SK-N-SH (cell line): ENCODE results near the gene AFAP1L1. TPM values are rescaled to one million over a fixed set of nuclear protein-coding genes. Genes with fewer than 3 reads are reported as not detected.

ENCODE experiments used
- CTCF ChIA-PET: fragments of 300-600, 350-600 bp; formaldehyde crosslinking; extraction: SDS; loops from one replicate; lab custom pipeline; 2021; lab: Yijun Ruan, JAX
- POLR2A ChIA-PET: fragments of 350-600 bp; sonication (Branson Sonifier 250); formaldehyde crosslinking; extraction: SDS; loops from one replicate; lab custom pipeline; 2020; ENCODE audit warnings: antibody characterized with exemption, inconsistent platforms; lab: Yijun Ruan, JAX
- DNase-seq: peaks from one replicate; pipeline ENCODE4 v3.0.0; 2012
- H2AFZ ChIP-seq: fragments of 200-600 bp; sonication (generic); 2 replicates; pipeline ENCODE4 v1.8.1; 2016; ENCODE audit warnings: antibody characterized with exemption, mild to moderate bottlenecking, low read depth
- H3F3A ChIP-seq: fragments of 200-600 bp; sonication (generic); replicated peaks from 2 replicates; pipeline ENCODE3; 2016; ENCODE audit warnings: antibody characterized with exemption, mild to moderate bottlenecking; ENCODE audit not compliant: insufficient read depth
- H3K27ac ChIP-seq, 2 experiments: fragments of 200-500 bp in 1 of 2; fragments of 200-600 bp in 1 of 2; sonication (Bioruptor generic) in 1 of 2; sonication (generic), shearing (Covaris generic) in 1 of 2; 2 replicates each; pipeline versions ENCODE4 v1.5.1 to v1.6.1; 2014 to 2016; ENCODE audit warnings: low read depth in 2 of 2, inconsistent platforms in 1 of 2, low read length in 1 of 2, mild to moderate bottlenecking in 1 of 2, mixed read lengths in 1 of 2
- H3K27me3 ChIP-seq: fragments of 200-600 bp; sonication (generic), shearing (Covaris generic); 2 replicates; pipeline ENCODE4 v1.6.1; 2016; ENCODE audit warnings: mixed run types; ENCODE audit not compliant: insufficient read depth
- H3K36me3 ChIP-seq, 2 experiments: fragments of 200-500 bp in 1 of 2; fragments of 200-600 bp in 1 of 2; sonication (Bioruptor generic) in 1 of 2; sonication (generic) in 1 of 2; replicated peaks in 1 of 2; 2 replicates each; pipeline versions ENCODE3 to v1.5.1; 2014 to 2016; ENCODE audit warnings: low read length in 1 of 2, mild to moderate bottlenecking in 1 of 2; ENCODE audit not compliant: insufficient read depth in 2 of 2, control insufficient read depth in 1 of 2
- H3K4me1 ChIP-seq, 2 experiments: fragments of 200-500 bp in 1 of 2; fragments of 200-600 bp in 1 of 2; sonication (Bioruptor generic) in 1 of 2; sonication (generic), shearing (Covaris generic) in 1 of 2; 2 replicates each; pipeline versions ENCODE4 v1.5.1 to v1.6.1; 2014 to 2016; ENCODE audit warnings: low read depth in 1 of 2, low read length in 1 of 2, mixed run types in 1 of 2; ENCODE audit not compliant: insufficient read depth in 2 of 2, control insufficient read depth in 1 of 2
- H3K4me2 ChIP-seq: fragments of 200-600 bp; sonication (generic), shearing (Covaris generic); 2 replicates; pipeline ENCODE4 v1.6.1; 2017; ENCODE audit warnings: mixed run types
- H3K4me3 ChIP-seq, 2 experiments: fragments of 200-500 bp in 1 of 2; fragments of 200-600 bp in 1 of 2; sonication (Bioruptor generic) in 1 of 2; sonication (generic), shearing (Covaris generic) in 1 of 2; 2 replicates each; pipeline versions ENCODE4 v1.5.1 to v1.8.1; 2014 to 2016; ENCODE audit warnings: low read depth in 2 of 2, inconsistent platforms in 1 of 2, low read length in 1 of 2, mild to moderate bottlenecking in 1 of 2, mixed read lengths in 1 of 2, moderate library complexity in 1 of 2
- H3K79me2 ChIP-seq: fragments of 200-600 bp; sonication (generic); 2 replicates; pipeline ENCODE4 v1.8.1; 2017; ENCODE audit warnings: mild to moderate bottlenecking; ENCODE audit not compliant: insufficient read depth
- H3K9ac ChIP-seq: fragments of 200-600 bp; sonication (generic); 2 replicates; pipeline ENCODE4 v1.6.1; 2017; ENCODE audit warnings: mixed run types
- H3K9me2 ChIP-seq: fragments of 200-600 bp; sonication (generic); 2 replicates; pipeline ENCODE4 v1.6.1; 2017; ENCODE audit warnings: mixed run types
- H3K9me3 ChIP-seq: fragments of 200-600 bp; sonication (generic); 2 replicates; pipeline ENCODE4 v1.6.1; 2017; ENCODE audit warnings: mixed run types, mild to moderate bottlenecking, moderate library complexity
- H4K20me1 ChIP-seq: fragments of 200-600 bp; sonication (generic); 2 replicates; pipeline ENCODE4 v1.6.1; 2017; ENCODE audit warnings: mild to moderate bottlenecking, mixed run types; ENCODE audit not compliant: insufficient read depth
- CHD2 ChIP-seq: fragments of 150-350 bp; IDR thresholded peaks from 2 replicates; pipeline ENCODE4 v1.6.1; 2018; ENCODE audit warnings: low read length; ENCODE audit not compliant: partially characterized antibody
- ELF1 ChIP-seq: IDR thresholded peaks from 2 replicates; pipeline ENCODE4 v1.4.0; 2012
- FOSL2 ChIP-seq: IDR thresholded peaks from 2 replicates; pipeline ENCODE4 v1.4.0; 2012; ENCODE audit warnings: low read depth, mild to moderate bottlenecking, moderate library complexity, borderline replicate concordance
- GATA2 ChIP-seq: sonication (generic); formaldehyde crosslinking; IDR thresholded peaks from 2 replicates; pipeline ENCODE4 v1.5.0; 2020; ENCODE audit warnings: mild to moderate bottlenecking, missing genetic modification reagents
- JUND ChIP-seq: IDR thresholded peaks from 2 replicates; pipeline ENCODE4 v1.4.0; 2012
- MXI1 ChIP-seq: IDR thresholded peaks from 2 replicates; pipeline ENCODE4 v1.6.1; 2012; ENCODE audit warnings: mild to moderate bottlenecking, low read depth, low read length, improper control_type of control experiment
- NRF1 ChIP-seq: IDR thresholded peaks from 2 replicates; pipeline ENCODE4 v1.6.1; 2012; ENCODE audit warnings: low read depth, mild to moderate bottlenecking, low read length
- POLR2AphosphoS5 ChIP-seq: IDR thresholded peaks from 2 replicates; pipeline ENCODE4 v1.6.1; 2012; ENCODE audit warnings: low read depth, low read length
- TAF1 ChIP-seq: IDR thresholded peaks from 2 replicates; pipeline ENCODE4 v1.6.1; 2012; ENCODE audit warnings: low read depth, mild to moderate bottlenecking, low read length, moderate library complexity, borderline replicate concordance
- YY1 ChIP-seq: IDR thresholded peaks from 2 replicates; pipeline ENCODE4 v1.4.0; 2012; ENCODE audit warnings: low read depth, mild to moderate bottlenecking
- WGBS: methylation state at CpG from one replicate; pipeline ENCODE4 v1.1.6; 2017; ENCODE audit warnings: low lambda C conversion rate; 5-methylcytosine and 5-hydroxymethylcytosine counted together
- polyA plus RNA-seq, 3 experiments: library from polyadenylated mRNA; depleted of rRNA; stranded (reverse); fragments of >200 nt; gene quantifications; 2 replicates each; pipeline ENCODE4 v1.2.3, GENCODE V29; 2012
- TF ChIP-seq, protein P1 (sequence below): IDR thresholded peaks from 2 replicates; pipeline ENCODE4; 2012
- TF ChIP-seq, protein P2 (sequence below): fragments of 150-350 bp; IDR thresholded peaks from 2 replicates; pipeline ENCODE4 v1.6.1; 2016; ENCODE audit warnings: mild to moderate bottlenecking, low read depth, low read length

Gene AFAP1L1
- polyA plus RNA-seq, 1 of the 3 experiments (the other 2 are of a cell fraction), result 0.82 TPM

- Histone ChIP-seq H3K79me2 (peaks cover 2% of the 10 kb centered on the region; the same call in 1 of the 2 replicates), H3K9me3 (no peaks in the 10 kb centered on the region), H3K9ac (peak within 1 kb of the TSS; percentile 72), H3F3A (peaks cover 25% of the 10 kb centered on the region), H3K4me2 (peak within 1 kb of the TSS; percentile 90)
- ChIA-PET POLR2A (interaction anchor here (0.8 to 4.1 kb wide), 9 partner anchors 10 to 194 kb away, joined by 3 to 38 read pairs (median 3); partner anchors contain the start of gene GRPEL2), CTCF (interaction anchor here (0.9 to 41.4 kb wide), 12 partner anchors 8 to 207 kb away, joined by 3 to 1751 read pairs (median 6); partner anchors contain the start of genes CSNK1A1 and GRPEL2)
- DNase-seq, result peak; percentile 98
- TF ChIP-seq ELF1, result no peak
- peak; percentile 42; the same call in 1 of the 2 replicates for TF ChIP-seq NRF1
- no peak for TF ChIP-seq FOSL2
- peak; percentile 68 for TF ChIP-seq CHD2
- peak; percentile 30; the same call in 1 of the 2 replicates for TF ChIP-seq POLR2AphosphoS5
- peak; percentile 88 for TF ChIP-seq MXI1
- TF ChIP-seq TAF1, result no peak
- TF ChIP-seq, protein P1, sequence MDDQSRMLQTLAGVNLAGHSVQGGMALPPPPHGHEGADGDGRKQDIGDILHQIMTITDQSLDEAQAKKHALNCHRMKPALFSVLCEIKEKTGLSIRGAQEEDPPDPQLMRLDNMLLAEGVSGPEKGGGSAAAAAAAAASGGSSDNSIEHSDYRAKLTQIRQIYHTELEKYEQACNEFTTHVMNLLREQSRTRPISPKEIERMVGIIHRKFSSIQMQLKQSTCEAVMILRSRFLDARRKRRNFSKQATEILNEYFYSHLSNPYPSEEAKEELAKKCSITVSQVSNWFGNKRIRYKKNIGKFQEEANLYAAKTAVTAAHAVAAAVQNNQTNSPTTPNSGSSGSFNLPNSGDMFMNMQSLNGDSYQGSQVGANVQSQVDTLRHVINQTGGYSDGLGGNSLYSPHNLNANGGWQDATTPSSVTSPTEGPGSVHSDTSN, result peak; percentile 98
- peak; percentile 46; the same call in 1 of the 2 replicates for TF ChIP-seq YY1
- peak; percentile 25; the same call in 1 of the 2 replicates for TF ChIP-seq GATA2 (CRISPR knock-in tag)
- TF ChIP-seq, protein P2, sequence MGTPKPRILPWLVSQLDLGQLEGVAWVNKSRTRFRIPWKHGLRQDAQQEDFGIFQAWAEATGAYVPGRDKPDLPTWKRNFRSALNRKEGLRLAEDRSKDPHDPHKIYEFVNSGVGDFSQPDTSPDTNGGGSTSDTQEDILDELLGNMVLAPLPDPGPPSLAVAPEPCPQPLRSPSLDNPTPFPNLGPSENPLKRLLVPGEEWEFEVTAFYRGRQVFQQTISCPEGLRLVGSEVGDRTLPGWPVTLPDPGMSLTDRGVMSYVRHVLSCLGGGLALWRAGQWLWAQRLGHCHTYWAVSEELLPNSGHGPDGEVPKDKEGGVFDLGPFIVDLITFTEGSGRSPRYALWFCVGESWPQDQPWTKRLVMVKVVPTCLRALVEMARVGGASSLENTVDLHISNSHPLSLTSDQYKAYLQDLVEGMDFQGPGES, result peak; percentile 55; the same call in 1 of the 2 replicates
- TF ChIP-seq, all 33 proteins: peak for 8
- H3K4me3 ChIP-seq, result peak within 1 kb of the TSS; percentile 62 to 85
- H2AFZ ChIP-seq, result peak within 1 kb of the TSS; percentile 85
- 3% methylated on average over 28 of the region's 61 CpGs for WGBS
- no peaks in the 10 kb centered on the region for H3K27me3 ChIP-seq
- no peaks in the 10 kb centered on the region for H4K20me1 ChIP-seq
- peaks cover 24 to 32% of the 10 kb centered on the region in 2 experiments for H3K36me3 ChIP-seq
- peak within 1 kb of the TSS in 1 of 2 experiments; percentile 84; a peak in 2 of 4 replicates for H3K27ac ChIP-seq
- H3K4me1 ChIP-seq, result peaks cover 0 to 12% of the 10 kb centered on the region in 2 experiments; a peak in 1 of 4 replicates
- H3K9me2 ChIP-seq, result no peaks in the 10 kb centered on the region
Measured at GRCh38 chr5:149357370-149358293, 86.0 kb downstream of the AFAP1L1 start, which contains the start of gene PCYOX1L. Gene PCYOX1L, plus strand, starts transcription at chr5:149358046. Its CDS starts 23 bp downstream, at chr5:149358069.

GRCh38 chr5:149358294-149358651 lies 86.6 kb downstream of the AFAP1L1 start:
- WGBS, result 3% methylated on average over 13 of the region's 18 CpGs

More at GRCh38 chr5:149358294-149358651, 86.6 kb downstream of the AFAP1L1 start:
- no peaks in the 10 kb centered on the region for H3K79me2 ChIP-seq
- H3K9me2 ChIP-seq, result no peaks in the 10 kb centered on the region
- peak; percentile 62; the same call in 1 of the 2 replicates for TF ChIP-seq MXI1
- TF ChIP-seq JUND, result no peak
- TF ChIP-seq, all 33 proteins: peak for 1
- peak overlapping the region in 1 of 2 experiments; percentile 84; a peak in 2 of 4 replicates for H3K27ac ChIP-seq
- peaks cover 22% of the 10 kb centered on the region for H3F3A ChIP-seq
- peak overlapping the region; percentile 80; the same call in 1 of the 2 replicates for H2AFZ ChIP-seq
- POLR2A ChIA-PET, result interaction anchor here (0.8 to 4.1 kb wide), 8 partner anchors 9 to 194 kb away, joined by 3 to 38 read pairs (median 4); partner anchors contain the start of gene GRPEL2
- no peaks in the 10 kb centered on the region for H3K9me3 ChIP-seq
- CTCF ChIA-PET, result interaction anchor here (0.9 to 41.4 kb wide), 11 partner anchors 9 to 207 kb away, joined by 3 to 1751 read pairs (median 6); partner anchors contain the start of genes CSNK1A1 and GRPEL2
- peak; percentile 81 for DNase-seq
- no peaks in the 10 kb centered on the region for H4K20me1 ChIP-seq
- peaks cover 0 to 12% of the 10 kb centered on the region in 2 experiments; a peak in 1 of 4 replicates for H3K4me1 ChIP-seq
- peak overlapping the region; percentile 90 for H3K4me2 ChIP-seq
- no peaks in the 10 kb centered on the region for H3K27me3 ChIP-seq
- H3K36me3 ChIP-seq, result peaks cover 17 to 27% of the 10 kb centered on the region in 2 experiments
- H3K9ac ChIP-seq, result peak overlapping the region; percentile 72
- H3K4me3 ChIP-seq, result peak overlapping the region; percentile 62 to 85
